ENCODE data around the gene ONECUT2. TPM values are rescaled to one million over a fixed set of nuclear protein-coding genes. Genes with fewer than 3 reads are reported as not detected.

Gene ONECUT2
- total RNA-seq, 6 donors from 2014 or later, result 0.06 to 0.24 (median 0.10) TPM; not detected in 3

DNA sequence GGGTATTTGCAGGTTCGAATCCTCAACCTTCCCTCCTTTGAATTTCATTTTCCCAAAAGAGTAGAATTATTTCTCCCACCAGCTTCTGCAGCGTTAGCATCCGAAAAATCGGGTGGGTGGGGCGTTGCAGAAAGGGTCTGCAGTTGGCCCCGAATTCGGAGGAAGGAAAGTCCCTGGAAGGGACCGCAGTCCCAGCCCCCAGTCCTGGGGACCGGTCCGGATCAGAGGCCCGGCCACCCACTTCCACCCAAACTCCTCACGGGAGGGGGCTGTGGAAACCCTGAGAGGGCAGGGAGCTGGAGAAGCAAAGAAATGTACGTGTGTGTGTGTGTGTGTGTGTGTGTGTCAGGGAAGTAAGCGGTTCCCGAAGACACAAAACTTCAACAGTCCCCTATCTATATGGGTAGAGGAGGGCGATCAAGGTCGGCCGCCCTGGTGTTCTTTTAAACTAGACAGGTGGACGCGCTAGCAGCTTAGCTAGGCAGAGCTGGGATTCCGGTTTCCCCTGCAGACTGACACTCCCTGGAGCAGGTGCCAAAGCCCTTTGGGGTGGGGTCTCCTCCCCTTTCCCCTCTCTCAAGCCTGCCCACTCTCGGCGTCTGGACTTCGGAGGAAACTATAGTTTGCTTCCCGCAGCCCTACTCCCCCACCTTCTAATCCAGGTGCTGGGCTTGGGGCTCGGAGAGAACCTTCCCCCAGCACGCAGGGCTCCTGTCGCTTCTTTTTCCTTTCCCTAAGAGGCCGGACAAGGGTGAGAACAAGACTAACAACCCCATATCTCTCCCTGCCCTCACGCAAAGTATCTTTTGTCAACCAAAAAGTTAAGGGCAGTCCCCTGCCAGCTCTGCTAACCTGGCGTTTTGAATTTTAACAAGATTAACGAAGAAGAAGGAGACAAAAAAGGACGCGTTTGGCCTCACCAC lies 4.8 kb upstream of the ONECUT2 start:
- TF ChIP-seq POLR2A (IDR thresholded peaks at IDR 0.05) (no peak), POLR2AphosphoS5 (IDR thresholded peaks at IDR 0.05) (no peak), EP300 (IDR thresholded peaks at IDR 0.05) (no peak)
- TF ChIP-seq, protein P1, sequence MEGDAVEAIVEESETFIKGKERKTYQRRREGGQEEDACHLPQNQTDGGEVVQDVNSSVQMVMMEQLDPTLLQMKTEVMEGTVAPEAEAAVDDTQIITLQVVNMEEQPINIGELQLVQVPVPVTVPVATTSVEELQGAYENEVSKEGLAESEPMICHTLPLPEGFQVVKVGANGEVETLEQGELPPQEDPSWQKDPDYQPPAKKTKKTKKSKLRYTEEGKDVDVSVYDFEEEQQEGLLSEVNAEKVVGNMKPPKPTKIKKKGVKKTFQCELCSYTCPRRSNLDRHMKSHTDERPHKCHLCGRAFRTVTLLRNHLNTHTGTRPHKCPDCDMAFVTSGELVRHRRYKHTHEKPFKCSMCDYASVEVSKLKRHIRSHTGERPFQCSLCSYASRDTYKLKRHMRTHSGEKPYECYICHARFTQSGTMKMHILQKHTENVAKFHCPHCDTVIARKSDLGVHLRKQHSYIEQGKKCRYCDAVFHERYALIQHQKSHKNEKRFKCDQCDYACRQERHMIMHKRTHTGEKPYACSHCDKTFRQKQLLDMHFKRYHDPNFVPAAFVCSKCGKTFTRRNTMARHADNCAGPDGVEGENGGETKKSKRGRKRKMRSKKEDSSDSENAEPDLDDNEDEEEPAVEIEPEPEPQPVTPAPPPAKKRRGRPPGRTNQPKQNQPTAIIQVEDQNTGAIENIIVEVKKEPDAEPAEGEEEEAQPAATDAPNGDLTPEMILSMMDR (IDR thresholded peaks at IDR 0.05), result no peak
- Histone ChIP-seq H3K36me3 (no peaks in the 10 kb centered on the region), H3K9me3 (peaks cover 0 to 16% (median 7%) of the 10 kb centered on the region in 4 donors), H3K4me1 (peaks cover 9 to 44% (median 28%) of the 10 kb centered on the region in 4 donors), H3K27me3 (peaks cover 0 to 65% (median 39%) of the 10 kb centered on the region in 4 donors), H3K4me3 (peak overlapping the region in 1 of 4 donors; percentile 2), H3K27ac (no peak overlapping the region)
- 5 to 10% methylated on average over 33 to 34 of the region's 34 CpGs for WGBS, 2 donors
- DNase-seq (no peak), ATAC-seq (ENCODE audit: low FRiP score in 2 of 2) (no peak)

DNA sequence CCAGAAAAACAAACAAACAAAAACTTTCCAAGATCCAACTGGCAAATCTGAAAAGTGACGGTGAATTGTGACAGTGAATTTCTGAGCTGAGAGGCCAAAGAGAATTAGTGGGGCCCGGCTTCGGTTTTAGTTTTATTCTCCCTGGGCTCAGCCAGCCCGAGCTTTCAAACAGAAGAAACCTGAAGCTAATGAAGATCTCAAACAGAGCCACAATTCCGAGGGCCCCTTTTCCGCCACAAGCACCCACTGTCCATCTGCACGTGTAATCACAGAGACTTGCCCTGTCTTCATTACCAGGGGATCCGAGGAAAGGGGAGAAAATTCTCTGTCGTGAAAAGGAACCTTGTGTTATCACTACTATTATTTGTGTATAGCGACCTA lies 4.2 kb upstream of the ONECUT2 start:
- H3K9me3 ChIP-seq, result peaks cover 0 to 16% (median 7%) of the 10 kb centered on the region in 4 donors
- H3K27me3 ChIP-seq, result peaks cover 0 to 70% (median 41%) of the 10 kb centered on the region in 4 donors
- WGBS, 2 donors, result 11 to 17% methylated on average over 10 of the region's 10 CpGs
- ATAC-seq (ENCODE audit: low FRiP score in 2 of 2), result no peak
- H3K4me3 ChIP-seq, result no peak overlapping the region
- peaks cover 12 to 48% (median 29%) of the 10 kb centered on the region in 4 donors for H3K4me1 ChIP-seq
- H3K27ac ChIP-seq, result no peak overlapping the region
- DNase-seq, result no peak
- no peaks in the 10 kb centered on the region for H3K36me3 ChIP-seq
- TF ChIP-seq POLR2AphosphoS5 (IDR thresholded peaks at IDR 0.05) (no peak), EP300 (IDR thresholded peaks at IDR 0.05) (no peak), POLR2A (IDR thresholded peaks at IDR 0.05) (no peak)
- TF ChIP-seq, protein P1 (IDR thresholded peaks at IDR 0.05), result no peak

DNA sequence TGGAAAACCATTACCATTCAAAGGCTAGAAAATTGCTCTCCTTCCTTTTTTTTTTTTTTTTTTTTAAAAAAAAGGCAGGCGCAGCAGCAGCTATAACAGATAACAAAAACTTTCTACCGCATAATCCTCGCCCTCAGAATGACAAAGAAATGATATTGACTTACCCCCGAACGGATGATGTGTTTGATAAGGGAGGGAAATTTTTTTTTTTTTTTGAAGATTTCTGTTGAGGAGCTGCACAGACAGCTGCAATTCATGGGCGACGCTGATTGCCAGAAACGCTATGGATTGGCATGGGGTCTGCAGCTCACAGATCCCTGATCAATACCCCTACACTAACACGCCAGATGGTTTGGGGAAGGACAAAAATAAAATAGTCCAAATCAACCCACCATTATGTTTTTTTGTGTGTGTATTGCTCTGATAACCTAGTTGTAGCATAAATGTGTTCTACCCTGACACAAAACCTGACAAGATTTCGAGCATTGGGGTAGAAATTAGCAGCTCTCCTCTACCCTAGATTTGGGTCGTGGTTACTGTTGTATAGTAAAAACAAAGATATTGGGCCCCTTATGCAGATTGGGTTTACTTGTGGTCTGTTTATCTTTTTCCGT lies 3.6 kb upstream of the ONECUT2 start:
- no peaks in the 10 kb centered on the region for H3K36me3 ChIP-seq
- H3K27me3 ChIP-seq, result peaks cover 0 to 76% (median 45%) of the 10 kb centered on the region in 4 donors
- DNase-seq (no peak), ATAC-seq (ENCODE audit: low FRiP score in 2 of 2) (no peak)
- H3K9me3 ChIP-seq, result peaks cover 0 to 16% (median 7%) of the 10 kb centered on the region in 4 donors
- no peak for TF ChIP-seq POLR2A (IDR thresholded peaks at IDR 0.05)
- no peak for TF ChIP-seq EP300 (IDR thresholded peaks at IDR 0.05)
- TF ChIP-seq POLR2AphosphoS5 (IDR thresholded peaks at IDR 0.05), result no peak
- TF ChIP-seq, protein P1 (IDR thresholded peaks at IDR 0.05), result no peak
- H3K27ac ChIP-seq, result no peak overlapping the region
- no peak overlapping the region for H3K4me3 ChIP-seq
- H3K4me1 ChIP-seq, result peaks cover 15 to 54% (median 35%) of the 10 kb centered on the region in 4 donors
- WGBS, 2 donors, result 11% methylated on average over 12 of the region's 12 CpGs

DNA sequence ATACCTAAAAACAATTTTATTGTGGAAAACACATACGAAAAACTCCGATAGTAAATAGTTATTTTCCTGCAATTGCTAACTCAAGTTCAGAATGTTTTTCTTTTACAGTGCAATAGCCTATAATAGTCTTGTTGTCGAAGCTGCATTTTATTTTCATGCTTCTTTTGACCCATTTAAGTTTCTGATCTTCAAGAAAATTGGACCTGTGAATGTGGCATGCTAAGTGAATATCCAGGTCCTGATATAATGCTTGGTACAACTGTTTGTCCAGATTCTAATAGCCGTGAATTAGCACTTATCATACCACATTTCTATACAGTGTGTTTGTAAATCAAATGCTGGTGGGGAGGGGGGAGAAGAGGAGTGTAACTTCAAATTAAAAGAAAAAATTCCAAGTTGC lies 3.0 kb upstream of the ONECUT2 start:
- peaks cover 0 to 16% (median 7%) of the 10 kb centered on the region in 4 donors for H3K9me3 ChIP-seq
- peaks cover 19 to 60% (median 39%) of the 10 kb centered on the region in 4 donors for H3K4me1 ChIP-seq
- TF ChIP-seq EP300 (IDR thresholded peaks at IDR 0.05) (no peak), POLR2A (IDR thresholded peaks at IDR 0.05) (no peak), POLR2AphosphoS5 (IDR thresholded peaks at IDR 0.05) (no peak)
- TF ChIP-seq, protein P1 (IDR thresholded peaks at IDR 0.05), result no peak
- H3K36me3 ChIP-seq, result no peaks in the 10 kb centered on the region
- peaks cover 0 to 81% (median 46%) of the 10 kb centered on the region in 4 donors for H3K27me3 ChIP-seq
- H3K27ac ChIP-seq, result no peak overlapping the region
- 21 to 23% methylated on average over 4 of the region's 4 CpGs for WGBS, 2 donors
- no peak overlapping the region for H3K4me3 ChIP-seq
- no peak for ATAC-seq (ENCODE audit: low FRiP score in 2 of 2)
- no peak for DNase-seq
